Activated CD4-positive, alpha-beta T cell treated with anti-CD3 and anti-CD28 coated beads for 1 hour (primary cell): ENCODE measurements around the gene IFT27.
"Not testable (repeated sequence)": the region's sequence is repeated elsewhere in the genome, so short reads cannot be mapped to it uniquely, and the experiment has no call there.

Experiments
- DNase-seq: peaks from one replicate; pipeline ENCODE4 v3.0.0-alpha.2; 2020

Gene IFT27

GRCh38 chr22:36743011-36743410 is 32.9 kb downstream of the IFT27 start:
- DNase-seq = no peak

GRCh38 chr22:36741968-36742367 is 34.0 kb downstream of the IFT27 start:
- no peak for DNase-seq

- no peak for DNase-seq
Measured at GRCh38 chr22:36741204-36741793, 34.6 kb downstream of the IFT27 start.

- DNase-seq = no peak
Measured at GRCh38 chr22:36740716-36741115, 35.2 kb downstream of the IFT27 start.

- DNase-seq = no peak
Measured at GRCh38 chr22:36739185-36739584, 36.7 kb downstream of the IFT27 start.

- no peak for DNase-seq
Measured at GRCh38 chr22:36738416-36739020, 37.4 kb downstream of the IFT27 start.

GRCh38 chr22:36737776-36738175 is 38.1 kb downstream of the IFT27 start:
- DNase-seq = no peak

GRCh38 chr22:36736701-36737320 is 39.1 kb downstream of the IFT27 start:
- DNase-seq = no peak

- no peak for DNase-seq
Measured at GRCh38 chr22:36734171-36735058, 41.5 kb downstream of the IFT27 start.

- DNase-seq = no peak
Measured at GRCh38 chr22:36733271-36733670, 42.6 kb downstream of the IFT27 start.

GRCh38 chr22:36732609-36733008 is 43.3 kb downstream of the IFT27 start:
- no peak for DNase-seq

- no peak for DNase-seq
Measured at GRCh38 chr22:36731916-36732315, 44.0 kb downstream of the IFT27 start.

- not testable (repeated sequence) for DNase-seq
Measured at GRCh38 chr22:36731321-36731720, 44.6 kb downstream of the IFT27 start.

GRCh38 chr22:36730176-36730858 is 45.6 kb downstream of the IFT27 start:
- no peak for DNase-seq

- DNase-seq = no peak
Measured at GRCh38 chr22:36729321-36729720, 46.6 kb downstream of the IFT27 start.

- no peak for DNase-seq
Measured at GRCh38 chr22:36728505-36728904, 47.4 kb downstream of the IFT27 start.

GRCh38 chr22:36727927-36728488 is 47.9 kb downstream of the IFT27 start:
- no peak for DNase-seq

- DNase-seq = no peak
Measured at GRCh38 chr22:36727110-36727509, 48.8 kb downstream of the IFT27 start.

- no peak for DNase-seq
Measured at GRCh38 chr22:36726007-36726380, 49.9 kb downstream of the IFT27 start.

- no peak for DNase-seq
Measured at GRCh38 chr22:36725366-36726006, 50.4 kb downstream of the IFT27 start.

GRCh38 chr22:36724836-36725235 is 51.1 kb downstream of the IFT27 start:
- DNase-seq = no peak

- no peak for DNase-seq
Measured at GRCh38 chr22:36722055-36722454, 53.9 kb downstream of the IFT27 start.
